Nucleus accumbens (tissue), 56 donors: Measurements from ENCODE around the gene CDR2L.
"Not testable (repeated sequence)": the region's sequence is repeated elsewhere in the genome, so short reads cannot be mapped to it uniquely, and the experiment has no call there.

ENCODE experiments used
- DNase-seq, 56 donors: peaks; one replicate each; lab custom pipeline; 2025; lab: John Stamatoyannopoulos, UW

CDR2L gene

DNA sequence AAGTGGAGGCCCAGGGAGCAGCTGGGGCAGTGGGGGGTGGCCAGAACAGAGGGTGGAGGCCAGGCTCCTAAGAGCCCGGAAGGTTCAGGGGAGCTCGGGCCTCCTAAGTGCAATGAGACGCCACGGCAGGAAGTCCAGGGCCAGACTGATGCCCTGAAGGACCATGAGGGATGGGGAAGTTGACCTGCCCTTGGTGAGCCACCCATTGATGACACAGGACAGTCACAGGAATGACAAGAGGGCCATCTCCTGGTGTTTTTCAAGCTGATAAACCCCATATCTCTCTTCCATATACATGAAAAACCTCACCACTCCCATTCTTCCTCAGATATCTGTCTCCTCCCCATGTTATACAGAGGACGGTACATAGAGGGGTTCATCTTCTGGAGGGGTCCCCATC is 19.2 kb downstream of the CDR2L start:
- no peak for DNase-seq

DNA sequence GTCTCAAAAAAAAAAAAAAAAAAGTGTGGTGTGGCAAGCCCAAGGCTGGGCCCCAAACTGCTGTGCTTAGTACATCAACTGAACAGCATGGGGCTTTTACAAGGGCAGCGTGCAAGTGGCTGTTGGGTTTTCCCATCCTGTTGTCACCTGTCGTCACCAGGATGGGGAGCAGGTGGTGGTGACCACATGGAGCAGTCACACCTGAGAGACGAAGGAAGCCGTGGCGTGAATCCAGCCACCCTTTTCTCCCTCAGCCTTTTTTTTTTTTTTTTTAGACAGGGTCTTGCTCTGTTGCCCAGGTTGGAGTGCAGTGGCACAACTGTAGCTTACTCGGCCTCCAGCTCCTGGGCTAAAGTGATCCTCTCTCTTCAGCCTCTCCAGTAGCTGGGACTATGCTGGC is 20.9 kb downstream of the CDR2L start:
- no peak for DNase-seq

DNA sequence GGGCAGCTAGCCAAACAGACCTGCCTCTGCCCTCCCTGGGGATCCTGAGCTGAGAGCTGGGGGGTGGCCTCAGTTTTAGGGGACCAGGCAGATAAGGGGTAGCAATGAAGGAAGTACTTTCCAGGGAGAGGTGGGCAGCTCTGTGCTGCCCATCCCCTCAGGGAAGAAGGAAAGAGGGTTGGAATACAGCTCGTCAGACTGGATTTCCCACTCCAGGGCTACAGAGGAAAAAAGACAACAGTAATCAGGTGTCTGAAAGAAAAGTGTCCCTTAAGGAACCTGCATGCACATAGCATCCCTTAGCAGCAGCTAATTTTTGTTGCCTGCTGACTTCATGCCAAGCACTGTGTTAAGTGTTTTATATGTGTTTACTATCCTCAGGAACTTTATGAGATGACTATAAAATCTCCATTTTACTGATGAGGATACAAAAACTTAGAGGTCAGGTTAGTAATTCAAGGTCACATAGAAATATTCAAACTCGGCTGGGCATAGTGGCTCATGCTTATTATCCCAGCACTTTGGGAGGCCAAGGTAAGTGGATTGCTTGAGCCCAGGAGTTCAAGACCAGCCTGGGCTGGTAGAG is 21.8 kb downstream of the CDR2L start:
- DNase-seq = no peak

DNA sequence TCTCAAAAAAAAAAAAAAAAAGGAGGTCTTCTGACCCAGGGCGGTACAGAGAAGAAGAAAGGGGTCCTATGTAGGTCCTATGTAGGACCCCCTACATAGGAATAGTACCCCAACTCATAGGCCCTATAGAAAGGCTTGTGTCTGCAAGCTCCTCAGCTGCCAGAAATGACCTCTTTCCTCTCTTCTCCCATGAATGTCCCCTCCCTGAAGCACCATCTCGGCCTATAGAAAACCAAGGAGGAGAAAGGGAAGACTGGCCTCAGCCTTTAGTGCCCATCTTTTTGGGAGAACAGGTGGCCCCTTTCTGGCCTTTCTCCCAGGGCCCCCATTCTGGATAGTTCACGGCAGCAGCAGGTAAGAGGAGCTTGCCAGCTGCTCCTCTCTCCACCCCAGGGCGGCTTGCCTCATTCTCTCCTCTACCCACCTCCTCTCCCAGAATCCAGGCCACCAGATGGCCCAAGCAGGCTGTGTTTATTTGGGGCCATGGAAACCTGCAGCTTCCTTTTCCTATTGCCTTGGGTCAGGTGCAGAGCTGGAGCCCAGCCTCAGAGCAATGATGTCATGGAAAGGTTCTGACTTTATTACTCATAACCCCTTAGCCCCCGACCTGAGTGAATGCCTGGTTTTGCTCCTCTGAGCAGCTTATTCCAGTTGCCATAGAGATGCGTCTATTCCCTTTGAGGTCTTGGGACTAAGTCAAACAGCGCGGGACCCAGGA is 23.4 kb downstream of the CDR2L start:
- DNase-seq = no peak

DNA sequence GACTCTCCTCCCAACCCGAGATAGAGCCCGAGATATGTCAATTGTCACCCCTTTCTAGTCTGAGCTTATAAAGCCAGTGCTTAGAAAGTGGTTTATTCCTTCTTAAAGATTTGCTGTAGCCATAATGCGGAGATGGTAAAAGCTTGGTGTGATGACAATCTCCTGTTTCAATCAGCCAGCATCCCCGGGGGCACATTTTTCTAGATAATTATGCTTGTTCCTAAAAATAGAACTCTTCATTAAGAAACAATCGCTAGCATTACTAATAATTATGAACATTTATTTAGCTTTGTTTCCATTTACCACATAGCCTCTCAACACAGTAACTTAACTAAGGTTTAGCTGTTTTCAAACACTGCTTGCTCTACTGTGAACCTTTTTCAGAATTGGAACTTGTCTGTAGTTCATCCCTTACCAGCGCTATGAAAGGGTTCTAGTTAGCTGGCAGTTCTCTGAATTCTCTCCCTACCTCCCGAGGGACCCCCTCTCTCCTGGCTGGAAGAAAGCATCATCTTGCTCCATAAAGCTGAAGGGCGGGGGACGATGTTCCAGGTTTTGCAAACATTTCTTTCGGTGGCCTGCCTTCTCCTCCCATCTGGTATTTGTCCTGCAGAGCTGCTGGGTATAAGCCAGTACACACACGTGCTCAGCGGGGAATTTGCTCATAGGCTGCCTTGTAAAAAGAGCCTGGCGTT is 24.1 kb downstream of the CDR2L start:
- peak in 43 of 56 donors; percentile 18 to 73 (median 41) for DNase-seq

DNA sequence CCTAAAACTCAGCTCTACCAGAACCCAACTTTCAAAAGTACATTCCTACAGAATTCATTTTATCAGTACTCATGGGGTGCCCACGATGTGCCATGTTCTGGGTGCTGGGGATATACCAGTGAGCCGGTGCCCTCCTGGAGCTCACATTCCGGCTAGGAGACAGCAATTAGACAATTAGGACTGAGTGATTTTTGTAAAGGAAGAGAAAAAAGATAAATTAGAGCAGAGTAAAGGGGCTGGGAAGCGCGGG is 24.6 kb downstream of the CDR2L start:
- peak in 2 of 56 donors; percentile 48 to 61 for DNase-seq

DNA sequence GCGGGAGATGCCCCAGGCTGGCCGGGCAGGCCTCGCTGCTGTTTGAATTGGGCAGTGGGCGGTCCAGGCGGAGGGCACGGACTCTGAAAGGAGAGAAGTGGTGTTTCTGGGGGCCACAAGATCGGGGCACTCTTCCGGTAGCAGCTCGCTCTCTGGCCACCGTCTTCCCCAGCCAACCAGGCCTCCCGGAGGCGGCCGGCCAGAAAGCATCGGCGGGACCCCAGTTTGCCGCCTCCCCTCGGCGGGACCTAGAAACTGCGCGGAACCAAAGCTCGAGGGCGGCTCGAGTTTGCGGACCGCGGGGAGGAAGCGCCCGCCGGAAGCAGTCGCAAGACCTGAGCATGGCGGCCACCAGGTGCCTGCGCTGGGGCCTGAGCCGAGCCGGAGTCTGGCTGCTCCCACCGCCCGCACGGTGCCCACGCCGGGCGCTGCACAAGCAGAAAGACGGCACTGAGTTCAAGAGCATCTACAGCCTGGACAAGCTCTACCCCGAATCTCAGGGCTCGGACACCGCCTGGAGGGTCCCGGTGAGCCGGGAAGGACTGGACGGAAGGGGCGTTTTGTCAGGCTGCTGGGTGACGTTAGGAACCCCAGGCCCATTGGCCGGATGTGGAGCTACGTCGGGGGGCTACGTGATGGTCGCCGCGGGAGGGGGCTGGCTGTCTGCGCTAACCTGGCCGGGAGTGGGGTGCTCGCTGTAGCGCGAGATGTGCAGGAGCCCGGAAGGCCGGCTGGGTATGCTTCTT is 25.1 kb downstream of the CDR2L start, which contains the start of gene MRPL58:
Gene MRPL58, plus strand, starts transcription at position 325 of the 746 bp plus-strand sequence. Its CDS starts 17 bp downstream, at position 342.
- peak in 55 of 56 donors; percentile 42 to 90 (median 79) for DNase-seq

DNA sequence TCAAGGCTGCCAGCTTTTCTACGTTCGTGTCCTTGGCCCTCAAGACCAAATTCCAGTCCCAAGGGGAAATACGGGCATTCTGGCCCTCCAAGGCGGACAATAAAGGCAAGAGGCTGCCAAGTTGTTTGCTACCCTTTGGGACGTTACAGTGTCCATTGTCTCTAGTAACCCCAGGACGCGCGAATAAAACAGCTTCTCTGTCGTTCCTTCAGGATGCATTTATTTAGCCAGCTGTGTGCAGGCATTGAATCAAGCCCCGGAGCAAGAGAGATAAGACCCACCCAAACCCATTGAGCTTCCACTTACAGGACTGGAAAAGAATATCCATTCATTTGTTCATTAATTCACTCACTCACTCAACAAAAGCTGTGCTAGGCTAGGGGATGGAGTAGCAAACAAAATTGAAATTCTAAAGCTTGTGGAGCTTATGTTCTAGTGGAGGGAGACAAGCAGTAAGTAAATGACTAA is 25.7 kb downstream of the CDR2L start:
- no peak for DNase-seq

DNA sequence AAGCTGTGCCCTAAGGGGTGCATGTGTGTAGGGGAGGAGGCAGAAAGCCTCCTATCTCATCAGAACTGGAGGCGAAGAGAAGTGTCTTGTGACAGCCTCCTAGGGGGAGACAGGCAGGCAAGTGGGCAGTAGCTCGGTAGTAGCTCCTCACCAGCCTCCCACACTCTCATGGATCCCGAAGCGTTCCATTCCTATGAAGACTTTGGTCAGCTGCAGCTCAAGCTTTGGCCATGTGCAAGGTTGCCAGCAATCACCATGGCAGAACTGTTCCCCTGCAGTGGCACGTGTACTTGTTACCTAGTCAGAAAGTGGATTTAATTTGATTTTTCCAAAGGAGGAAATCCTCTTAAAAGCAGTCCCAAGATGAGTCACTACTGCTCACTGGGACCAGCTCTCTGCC is 31.7 kb downstream of the CDR2L start:
- peak in 4 of 56 donors; percentile 4 to 18 (median 13) for DNase-seq

DNA sequence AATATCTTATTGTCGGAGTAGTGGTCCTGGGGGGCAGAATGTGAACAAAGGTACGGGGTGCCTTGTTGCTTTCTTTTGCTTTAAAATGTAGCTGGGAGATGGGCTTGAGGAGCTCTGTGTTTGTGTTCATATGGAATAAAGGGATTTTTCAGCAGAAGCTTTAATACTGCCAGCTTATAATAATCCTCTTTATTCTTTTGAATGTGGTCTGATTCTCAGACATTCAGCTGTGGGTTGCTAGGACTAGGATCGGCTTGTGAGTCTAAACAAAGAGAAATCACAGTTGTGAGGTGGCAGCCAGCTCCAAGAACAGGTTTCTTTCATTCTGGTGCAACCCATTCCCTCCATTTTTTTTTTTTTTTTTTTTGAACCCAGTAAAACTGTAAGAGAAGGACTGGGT is 32.3 kb downstream of the CDR2L start:
- peak in 5 of 56 donors; percentile 3 to 43 (median 21) for DNase-seq

DNA sequence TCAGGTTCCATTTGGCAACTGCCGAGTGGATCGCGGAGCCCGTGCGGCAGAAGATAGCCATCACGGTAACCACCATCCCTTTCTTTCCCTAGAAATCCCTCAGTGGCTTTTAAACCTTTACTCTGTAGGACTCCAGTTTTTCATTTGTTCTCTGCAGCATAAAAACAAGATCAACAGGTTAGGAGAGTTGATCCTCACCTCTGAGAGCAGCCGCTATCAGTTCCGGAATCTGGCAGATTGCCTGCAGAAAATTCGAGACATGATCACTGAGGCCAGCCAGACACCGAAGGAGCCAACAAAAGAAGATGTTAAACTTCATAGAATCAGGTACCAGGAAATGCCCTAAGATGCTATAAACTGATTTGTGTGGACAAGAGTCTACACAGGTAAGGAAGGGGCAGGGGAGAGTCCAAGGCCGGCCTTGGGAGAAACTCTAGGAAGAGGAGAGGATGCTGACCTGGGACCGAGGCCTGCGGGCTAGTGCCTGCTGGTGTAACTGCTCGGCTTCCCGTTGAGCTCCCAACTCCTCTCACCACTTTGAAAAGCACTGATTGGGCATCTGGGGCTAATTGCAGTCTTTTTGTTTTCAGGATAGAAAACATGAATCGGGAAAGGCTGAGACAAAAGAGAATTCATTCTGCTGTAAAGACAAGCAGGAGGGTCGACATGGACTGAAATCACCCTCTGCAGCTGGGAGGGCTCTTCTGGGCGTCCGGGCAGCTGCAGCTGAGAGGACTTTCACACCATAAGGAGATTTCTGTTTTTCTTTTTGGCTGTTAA is 33.1 kb downstream of the CDR2L start:
- peak in 28 of 56 donors; percentile 7 to 75 (median 42) for DNase-seq

DNA sequence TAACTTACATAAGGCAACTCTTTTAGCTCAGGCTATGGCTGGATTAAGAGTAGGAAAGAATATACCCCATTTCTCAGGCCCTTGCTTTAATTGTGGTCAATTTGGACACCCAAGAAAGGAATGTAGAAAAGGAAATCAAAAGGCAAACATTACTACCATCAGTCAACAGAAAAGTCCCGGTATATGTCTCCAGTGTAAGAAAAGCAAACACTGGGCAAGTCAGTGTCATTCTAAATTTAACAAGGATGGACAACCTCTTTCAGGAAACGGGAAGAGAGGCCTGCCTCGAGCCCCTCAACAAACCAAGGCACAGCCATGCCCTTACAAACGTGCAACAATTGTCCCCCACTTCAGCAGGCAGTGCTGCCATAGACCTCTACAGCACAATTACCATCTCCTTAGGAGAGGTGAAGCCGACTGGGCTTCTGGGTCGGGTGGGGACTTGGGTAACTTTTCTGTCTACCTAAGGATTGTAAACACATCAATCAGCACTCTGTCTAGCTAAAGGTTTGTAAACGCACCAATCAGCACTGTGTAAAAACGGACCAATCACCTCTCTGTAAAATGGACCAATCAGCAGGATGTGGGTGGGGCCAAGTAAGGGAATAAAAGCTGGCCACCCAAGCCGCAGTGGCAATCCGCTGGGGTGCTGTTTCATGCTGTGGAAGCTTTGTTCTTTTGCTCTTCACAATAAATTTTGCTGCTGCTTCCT is 37.4 kb downstream of the CDR2L start:
- DNase-seq = no peak

DNA sequence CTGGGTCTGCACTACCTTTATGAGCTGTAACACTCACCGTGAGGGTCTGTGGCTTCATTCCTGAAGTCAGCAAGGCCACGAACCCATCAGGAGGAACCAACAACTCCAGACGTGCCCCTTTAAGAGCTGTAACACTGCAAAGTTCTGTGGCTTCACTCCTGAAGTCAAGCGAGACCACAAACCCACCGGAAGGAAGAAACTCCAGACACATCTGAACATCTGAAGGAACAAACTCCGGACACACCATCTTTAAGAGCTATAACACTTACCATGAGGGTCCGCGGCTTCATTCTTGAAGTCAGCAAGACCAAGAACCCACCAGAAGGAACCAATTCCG is 37.9 kb downstream of the CDR2L start:
- not testable (repeated sequence) for DNase-seq

DNA sequence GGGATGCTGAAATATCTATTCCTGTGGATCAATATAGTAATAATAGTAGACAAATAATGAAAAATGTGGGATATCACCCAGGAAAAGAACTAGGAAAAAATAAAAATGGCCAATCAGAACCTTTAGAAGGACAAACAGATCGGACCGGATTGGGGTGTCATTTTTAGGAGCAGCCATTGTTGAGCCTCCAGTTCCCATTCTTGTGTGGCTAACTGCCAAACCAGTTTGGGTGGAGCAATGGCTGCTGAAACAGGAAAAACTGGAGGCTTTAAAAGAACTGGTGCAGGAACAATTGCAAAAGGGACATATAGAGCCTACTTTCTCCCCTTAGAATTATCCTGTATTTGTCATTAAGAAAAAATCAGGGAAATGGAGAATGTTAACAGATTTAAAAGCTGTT is 39.2 kb downstream of the CDR2L start:
- DNase-seq = not testable (repeated sequence)

DNA sequence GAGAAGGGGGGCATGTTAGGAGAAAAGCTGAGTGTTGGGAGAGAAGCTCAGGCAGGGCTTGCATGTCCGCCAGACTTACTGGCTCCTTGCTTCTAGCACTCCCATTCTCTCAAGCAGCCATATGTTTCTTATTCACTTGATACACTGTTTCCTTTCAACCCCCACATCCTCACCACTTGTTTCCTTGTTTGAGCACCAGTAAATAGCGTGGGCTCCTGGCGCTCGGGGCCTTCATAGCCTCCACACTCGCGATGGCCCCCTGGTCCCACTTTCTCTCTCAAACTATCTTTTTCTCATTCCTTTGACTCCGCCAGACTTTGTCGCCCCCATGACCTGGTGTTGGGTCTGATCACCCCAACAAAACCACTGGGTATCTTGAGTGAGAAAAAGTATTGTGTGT is 42.7 kb downstream of the CDR2L start:
- DNase-seq = no peak

DNA sequence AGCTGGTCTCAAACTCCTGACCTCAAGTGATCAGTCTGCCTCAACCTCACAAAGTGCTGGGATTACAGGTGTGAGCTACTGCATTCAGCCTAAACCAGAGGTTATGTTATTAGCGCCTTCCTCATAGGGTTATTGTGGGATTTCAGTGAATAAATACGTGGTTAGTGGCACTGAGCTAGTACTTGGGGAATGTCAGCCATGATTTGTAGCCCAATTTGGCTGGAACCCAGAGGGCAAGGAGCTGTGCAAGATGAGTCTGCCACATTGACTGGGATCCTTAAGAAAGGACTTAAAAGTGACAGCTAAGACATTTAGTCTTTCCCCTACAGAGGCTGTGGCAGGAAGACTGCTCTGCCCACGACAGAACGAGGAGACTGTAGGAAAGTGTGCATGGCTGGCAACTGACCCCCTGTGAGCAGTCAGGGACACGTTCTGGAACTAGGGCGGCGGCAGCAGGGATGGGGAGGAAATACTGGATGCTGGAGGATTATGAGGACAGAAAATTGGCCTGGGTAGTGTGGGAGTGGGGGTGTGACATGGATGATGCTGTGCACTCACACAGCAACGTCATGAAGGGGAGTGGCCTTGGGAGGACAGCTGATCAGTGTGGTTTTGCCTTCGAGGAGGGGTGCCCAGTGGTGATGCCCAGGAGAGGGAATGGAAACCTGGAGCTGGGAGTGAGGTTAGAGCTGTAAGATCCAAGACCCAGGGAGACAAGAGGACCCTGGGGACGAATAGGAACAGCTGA is 44.7 kb downstream of the CDR2L start:
- DNase-seq = peak in 55 of 56 donors; percentile 37 to 93 (median 78)

DNA sequence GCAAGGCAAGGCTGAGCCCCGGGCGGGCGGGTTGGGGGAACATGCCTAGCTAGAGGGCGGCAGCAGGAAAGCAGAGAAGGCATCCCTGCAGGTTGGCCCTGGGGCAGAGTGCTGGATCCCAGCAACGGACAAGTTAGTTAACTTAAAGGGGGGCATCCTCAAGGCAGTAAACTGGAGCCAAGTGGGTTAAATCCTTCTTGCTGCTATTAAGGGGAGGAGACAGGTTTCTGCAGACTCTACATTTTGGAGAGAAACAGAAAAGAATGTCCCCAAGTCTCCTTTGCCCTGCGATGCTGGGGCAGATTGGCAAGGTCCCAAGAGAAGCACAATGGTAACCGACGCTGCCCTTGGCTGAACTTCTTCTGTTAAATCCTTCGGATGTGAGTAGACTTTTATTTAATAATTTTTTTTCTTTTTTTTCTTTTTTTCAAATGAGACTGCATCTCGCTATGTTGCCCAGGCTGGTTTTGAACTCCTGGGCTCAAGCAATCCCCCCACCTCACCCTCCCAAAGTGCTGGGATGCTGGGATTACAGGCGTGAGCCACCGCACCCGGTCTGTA is 45.4 kb downstream of the CDR2L start:
- peak in 9 of 56 donors; percentile 25 to 67 (median 52) for DNase-seq
